GM12878 (cell line): Measurements from ENCODE around the gene TRIM9.

ENCODE experiments used
- BHLHE40 ChIP-seq, 2 experiments: fragments of 450-650 bp in 1 of 2; IDR thresholded peaks; 2 replicates each; pipeline ENCODE4 v1.6.1; 2011 to 2017; ENCODE audit warnings: low read depth in 2 of 2, borderline replicate concordance in 1 of 2, improper control_type of control experiment in 1 of 2, low read length in 1 of 2, mild to moderate bottlenecking in 1 of 2
- CEBPB ChIP-seq, 2 experiments: fragments of 150-350 bp in 1 of 2; IDR thresholded peaks; 2 replicates each; pipeline ENCODE4 v1.6.1; 2012 to 2014; ENCODE audit warnings: low read depth in 2 of 2, low read length in 2 of 2, borderline replicate concordance in 1 of 2, inconsistent platforms in 1 of 2
- NFYB ChIP-seq: IDR thresholded peaks from 2 replicates; pipeline ENCODE4 v1.6.1; 2011; ENCODE audit warnings: low read depth, mild to moderate bottlenecking, low read length, improper control_type of control experiment, moderate library complexity; ENCODE audit not compliant: insufficient read depth
- POLR2AphosphoS5 ChIP-seq: IDR thresholded peaks from 2 replicates; pipeline ENCODE4 v1.6.1; 2011; ENCODE audit warnings: mild to moderate bottlenecking, low read length, inconsistent platforms
- RUNX3 ChIP-seq: IDR thresholded peaks from 2 replicates; pipeline ENCODE4 v1.6.1; 2012; ENCODE audit warnings: low read length, inconsistent platforms
- SPI1 ChIP-seq: IDR thresholded peaks from 2 replicates; pipeline ENCODE4 v1.6.1; 2011; ENCODE audit warnings: low read depth, mild to moderate bottlenecking, low read length, moderate library complexity, borderline replicate concordance; ENCODE audit not compliant: insufficient read depth
- TCF12 ChIP-seq: IDR thresholded peaks from 2 replicates; pipeline ENCODE4 v1.6.1; 2011; ENCODE audit warnings: low read depth, mild to moderate bottlenecking, low read length
- WRNIP1 ChIP-seq: IDR thresholded peaks from 2 replicates; pipeline ENCODE4 v1.6.1; 2011; ENCODE audit warnings: low read depth, low read length, improper control_type of control experiment, borderline replicate concordance
- YY1 ChIP-seq: IDR thresholded peaks from 2 replicates; pipeline ENCODE4 v1.6.1; 2011; ENCODE audit warnings: low read depth, mild to moderate bottlenecking, low read length
- TF ChIP-seq, protein P1 (sequence below), 3 experiments: IDR thresholded peaks in 2 of 3; conservative IDR thresholded peaks in 1 of 3; 2 replicates each; pipeline ENCODE4 v1.5.1; 2011; ENCODE audit warnings: low read depth in 3 of 3, low read length in 3 of 3, mild to moderate bottlenecking in 3 of 3, control low read depth in 2 of 3, moderate library complexity in 2 of 3, inconsistent platforms in 1 of 3, mixed read lengths in 1 of 3; ENCODE audit not compliant: control insufficient read depth in 2 of 3, insufficient read depth in 1 of 3; ENCODE audit errors: extremely low read depth in 1 of 3
- TF ChIP-seq, protein P2 (sequence below): fragments of 450-650 bp; IDR thresholded peaks from 2 replicates; pipeline ENCODE4 v1.6.1; 2016; ENCODE audit warnings: mild to moderate bottlenecking, moderate library complexity, borderline replicate concordance
- TF ChIP-seq, protein P3 (sequence below): IDR thresholded peaks from 2 replicates; pipeline ENCODE4 v1.6.1; 2011; ENCODE audit warnings: borderline replicate concordance, low read depth, mild to moderate bottlenecking, moderate library complexity, mixed read lengths, low read length; ENCODE audit not compliant: insufficient read depth; ENCODE audit errors: extremely low read length
- TF ChIP-seq, protein P4 (sequence below): IDR thresholded peaks from 2 replicates; pipeline ENCODE4 v1.6.1; 2011; ENCODE audit warnings: low read depth, mild to moderate bottlenecking, low read length, moderate library complexity, borderline replicate concordance; ENCODE audit errors: extremely low read depth

DNA sequence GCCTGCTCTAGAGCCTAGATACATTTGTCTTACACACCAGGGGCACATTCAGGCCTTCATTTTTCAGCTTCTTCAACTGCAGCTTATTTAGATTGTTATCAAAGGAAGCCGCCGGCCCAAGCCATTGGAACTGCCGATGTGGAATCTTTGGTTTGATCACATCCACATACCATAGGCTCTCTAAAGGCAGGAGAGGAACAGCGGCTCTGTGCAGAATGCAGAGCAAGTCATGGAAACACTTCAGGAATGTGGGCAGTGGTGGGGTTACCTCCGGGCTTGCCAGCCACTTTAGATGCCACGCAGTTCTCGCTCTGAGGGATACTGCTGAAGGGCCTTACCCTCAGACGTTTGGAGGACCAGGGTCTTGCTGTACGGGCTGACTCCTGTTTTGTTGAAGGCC, 97.2 kb downstream of the TRIM9 start:
- TF ChIP-seq POLR2AphosphoS5 (no peak), TCF12 (no peak), NFYB (no peak), YY1 (no peak), CEBPB (IDR thresholded peaks at IDR 0.05; ENCODE audit: borderline replicate concordance in 1 of 2, low read depth in 2 of 2, low read length in 2 of 2) (no peak), WRNIP1 (no peak), RUNX3 (no peak), SPI1 (no peak), BHLHE40 (IDR thresholded peaks at IDR 0.05; ENCODE audit: borderline replicate concordance in 1 of 2, low read depth in 2 of 2, low read length in 1 of 2) (no peak)
- TF ChIP-seq, protein P1, sequence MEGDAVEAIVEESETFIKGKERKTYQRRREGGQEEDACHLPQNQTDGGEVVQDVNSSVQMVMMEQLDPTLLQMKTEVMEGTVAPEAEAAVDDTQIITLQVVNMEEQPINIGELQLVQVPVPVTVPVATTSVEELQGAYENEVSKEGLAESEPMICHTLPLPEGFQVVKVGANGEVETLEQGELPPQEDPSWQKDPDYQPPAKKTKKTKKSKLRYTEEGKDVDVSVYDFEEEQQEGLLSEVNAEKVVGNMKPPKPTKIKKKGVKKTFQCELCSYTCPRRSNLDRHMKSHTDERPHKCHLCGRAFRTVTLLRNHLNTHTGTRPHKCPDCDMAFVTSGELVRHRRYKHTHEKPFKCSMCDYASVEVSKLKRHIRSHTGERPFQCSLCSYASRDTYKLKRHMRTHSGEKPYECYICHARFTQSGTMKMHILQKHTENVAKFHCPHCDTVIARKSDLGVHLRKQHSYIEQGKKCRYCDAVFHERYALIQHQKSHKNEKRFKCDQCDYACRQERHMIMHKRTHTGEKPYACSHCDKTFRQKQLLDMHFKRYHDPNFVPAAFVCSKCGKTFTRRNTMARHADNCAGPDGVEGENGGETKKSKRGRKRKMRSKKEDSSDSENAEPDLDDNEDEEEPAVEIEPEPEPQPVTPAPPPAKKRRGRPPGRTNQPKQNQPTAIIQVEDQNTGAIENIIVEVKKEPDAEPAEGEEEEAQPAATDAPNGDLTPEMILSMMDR (IDR thresholded peaks at IDR 0.05 in 2 of 3, conservative IDR thresholded peaks at IDR 0.05 in 1 of 3; ENCODE audit: control insufficient read depth in 2 of 3, extremely low read depth in 1 of 3, insufficient read depth in 1 of 3, low read depth in 3 of 3, low read length in 3 of 3): no peak
- TF ChIP-seq, protein P2, sequence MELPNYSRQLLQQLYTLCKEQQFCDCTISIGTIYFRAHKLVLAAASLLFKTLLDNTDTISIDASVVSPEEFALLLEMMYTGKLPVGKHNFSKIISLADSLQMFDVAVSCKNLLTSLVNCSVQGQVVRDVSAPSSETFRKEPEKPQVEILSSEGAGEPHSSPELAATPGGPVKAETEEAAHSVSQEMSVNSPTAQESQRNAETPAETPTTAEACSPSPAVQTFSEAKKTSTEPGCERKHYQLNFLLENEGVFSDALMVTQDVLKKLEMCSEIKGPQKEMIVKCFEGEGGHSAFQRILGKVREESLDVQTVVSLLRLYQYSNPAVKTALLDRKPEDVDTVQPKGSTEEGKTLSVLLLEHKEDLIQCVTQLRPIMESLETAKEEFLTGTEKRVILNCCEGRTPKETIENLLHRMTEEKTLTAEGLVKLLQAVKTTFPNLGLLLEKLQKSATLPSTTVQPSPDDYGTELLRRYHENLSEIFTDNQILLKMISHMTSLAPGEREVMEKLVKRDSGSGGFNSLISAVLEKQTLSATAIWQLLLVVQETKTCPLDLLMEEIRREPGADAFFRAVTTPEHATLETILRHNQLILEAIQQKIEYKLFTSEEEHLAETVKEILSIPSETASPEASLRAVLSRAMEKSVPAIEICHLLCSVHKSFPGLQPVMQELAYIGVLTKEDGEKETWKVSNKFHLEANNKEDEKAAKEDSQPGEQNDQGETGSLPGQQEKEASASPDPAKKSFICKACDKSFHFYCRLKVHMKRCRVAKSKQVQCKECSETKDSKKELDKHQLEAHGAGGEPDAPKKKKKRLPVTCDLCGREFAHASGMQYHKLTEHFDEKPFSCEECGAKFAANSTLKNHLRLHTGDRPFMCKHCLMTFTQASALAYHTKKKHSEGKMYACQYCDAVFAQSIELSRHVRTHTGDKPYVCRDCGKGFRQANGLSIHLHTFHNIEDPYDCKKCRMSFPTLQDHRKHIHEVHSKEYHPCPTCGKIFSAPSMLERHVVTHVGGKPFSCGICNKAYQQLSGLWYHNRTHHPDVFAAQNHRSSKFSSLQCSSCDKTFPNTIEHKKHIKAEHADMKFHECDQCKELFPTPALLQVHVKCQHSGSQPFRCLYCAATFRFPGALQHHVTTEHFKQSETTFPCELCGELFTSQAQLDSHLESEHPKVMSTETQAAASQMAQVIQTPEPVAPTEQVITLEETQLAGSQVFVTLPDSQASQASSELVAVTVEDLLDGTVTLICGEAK: no peak
- TF ChIP-seq, protein P3, sequence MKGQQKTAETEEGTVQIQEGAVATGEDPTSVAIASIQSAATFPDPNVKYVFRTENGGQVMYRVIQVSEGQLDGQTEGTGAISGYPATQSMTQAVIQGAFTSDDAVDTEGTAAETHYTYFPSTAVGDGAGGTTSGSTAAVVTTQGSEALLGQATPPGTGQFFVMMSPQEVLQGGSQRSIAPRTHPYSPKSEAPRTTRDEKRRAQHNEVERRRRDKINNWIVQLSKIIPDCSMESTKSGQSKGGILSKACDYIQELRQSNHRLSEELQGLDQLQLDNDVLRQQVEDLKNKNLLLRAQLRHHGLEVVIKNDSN: no peak
- TF ChIP-seq, protein P4, sequence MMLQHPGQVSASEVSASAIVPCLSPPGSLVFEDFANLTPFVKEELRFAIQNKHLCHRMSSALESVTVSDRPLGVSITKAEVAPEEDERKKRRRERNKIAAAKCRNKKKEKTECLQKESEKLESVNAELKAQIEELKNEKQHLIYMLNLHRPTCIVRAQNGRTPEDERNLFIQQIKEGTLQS: no peak
